ENCODE measurements around the gene OR2F1.

DNA sequence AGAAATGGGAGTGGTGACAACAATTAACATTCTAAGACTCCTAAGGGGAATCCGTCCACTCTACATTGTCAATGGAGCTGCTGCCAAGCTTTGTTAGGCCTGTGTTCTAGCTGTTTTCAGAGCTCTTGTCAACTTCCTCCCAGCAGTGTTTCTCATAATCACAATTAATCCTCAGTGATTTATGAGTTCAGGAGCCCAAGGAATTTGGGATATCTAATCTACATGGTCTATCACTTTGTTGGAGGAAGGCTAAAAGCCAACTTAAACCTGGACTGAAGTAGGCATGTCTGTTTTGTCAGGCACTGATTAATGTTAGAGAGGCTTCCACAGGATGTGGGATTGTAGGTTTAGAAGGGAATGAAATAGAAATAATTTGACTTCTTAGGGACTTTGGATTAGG, 29.8 kb upstream of the OR2F1 start:
- TF ChIP-seq EP300 (IDR thresholded peaks at IDR 0.05) (no peak), RFX5 (IDR thresholded peaks at IDR 0.05) (no peak), POLR2A (IDR thresholded peaks at IDR 0.05; ENCODE audit: low read length) (no peak), RAD21 (conservative IDR thresholded peaks at IDR 0.05 in 1 of 2, IDR thresholded peaks at IDR 0.05 in 1 of 2) (no peak), CEBPB (IDR thresholded peaks at IDR 0.05) (no peak), HDAC2 (IDR thresholded peaks at IDR 0.05) (no peak), SMC3 (IDR thresholded peaks at IDR 0.05) (no peak), POLR2AphosphoS2 (conservative IDR thresholded peaks at IDR 0.05; ENCODE audit: low read length) (no peak), CHD4 (IDR thresholded peaks at IDR 0.05; ENCODE audit: borderline replicate concordance) (no peak)
- TF ChIP-seq, protein P1, sequence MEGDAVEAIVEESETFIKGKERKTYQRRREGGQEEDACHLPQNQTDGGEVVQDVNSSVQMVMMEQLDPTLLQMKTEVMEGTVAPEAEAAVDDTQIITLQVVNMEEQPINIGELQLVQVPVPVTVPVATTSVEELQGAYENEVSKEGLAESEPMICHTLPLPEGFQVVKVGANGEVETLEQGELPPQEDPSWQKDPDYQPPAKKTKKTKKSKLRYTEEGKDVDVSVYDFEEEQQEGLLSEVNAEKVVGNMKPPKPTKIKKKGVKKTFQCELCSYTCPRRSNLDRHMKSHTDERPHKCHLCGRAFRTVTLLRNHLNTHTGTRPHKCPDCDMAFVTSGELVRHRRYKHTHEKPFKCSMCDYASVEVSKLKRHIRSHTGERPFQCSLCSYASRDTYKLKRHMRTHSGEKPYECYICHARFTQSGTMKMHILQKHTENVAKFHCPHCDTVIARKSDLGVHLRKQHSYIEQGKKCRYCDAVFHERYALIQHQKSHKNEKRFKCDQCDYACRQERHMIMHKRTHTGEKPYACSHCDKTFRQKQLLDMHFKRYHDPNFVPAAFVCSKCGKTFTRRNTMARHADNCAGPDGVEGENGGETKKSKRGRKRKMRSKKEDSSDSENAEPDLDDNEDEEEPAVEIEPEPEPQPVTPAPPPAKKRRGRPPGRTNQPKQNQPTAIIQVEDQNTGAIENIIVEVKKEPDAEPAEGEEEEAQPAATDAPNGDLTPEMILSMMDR (IDR thresholded peaks at IDR 0.05) = no peak
- TF ChIP-seq, protein P2, sequence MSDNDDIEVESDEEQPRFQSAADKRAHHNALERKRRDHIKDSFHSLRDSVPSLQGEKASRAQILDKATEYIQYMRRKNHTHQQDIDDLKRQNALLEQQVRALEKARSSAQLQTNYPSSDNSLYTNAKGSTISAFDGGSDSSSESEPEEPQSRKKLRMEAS (IDR thresholded peaks at IDR 0.05) = no peak
- TF ChIP-seq, protein P3, sequence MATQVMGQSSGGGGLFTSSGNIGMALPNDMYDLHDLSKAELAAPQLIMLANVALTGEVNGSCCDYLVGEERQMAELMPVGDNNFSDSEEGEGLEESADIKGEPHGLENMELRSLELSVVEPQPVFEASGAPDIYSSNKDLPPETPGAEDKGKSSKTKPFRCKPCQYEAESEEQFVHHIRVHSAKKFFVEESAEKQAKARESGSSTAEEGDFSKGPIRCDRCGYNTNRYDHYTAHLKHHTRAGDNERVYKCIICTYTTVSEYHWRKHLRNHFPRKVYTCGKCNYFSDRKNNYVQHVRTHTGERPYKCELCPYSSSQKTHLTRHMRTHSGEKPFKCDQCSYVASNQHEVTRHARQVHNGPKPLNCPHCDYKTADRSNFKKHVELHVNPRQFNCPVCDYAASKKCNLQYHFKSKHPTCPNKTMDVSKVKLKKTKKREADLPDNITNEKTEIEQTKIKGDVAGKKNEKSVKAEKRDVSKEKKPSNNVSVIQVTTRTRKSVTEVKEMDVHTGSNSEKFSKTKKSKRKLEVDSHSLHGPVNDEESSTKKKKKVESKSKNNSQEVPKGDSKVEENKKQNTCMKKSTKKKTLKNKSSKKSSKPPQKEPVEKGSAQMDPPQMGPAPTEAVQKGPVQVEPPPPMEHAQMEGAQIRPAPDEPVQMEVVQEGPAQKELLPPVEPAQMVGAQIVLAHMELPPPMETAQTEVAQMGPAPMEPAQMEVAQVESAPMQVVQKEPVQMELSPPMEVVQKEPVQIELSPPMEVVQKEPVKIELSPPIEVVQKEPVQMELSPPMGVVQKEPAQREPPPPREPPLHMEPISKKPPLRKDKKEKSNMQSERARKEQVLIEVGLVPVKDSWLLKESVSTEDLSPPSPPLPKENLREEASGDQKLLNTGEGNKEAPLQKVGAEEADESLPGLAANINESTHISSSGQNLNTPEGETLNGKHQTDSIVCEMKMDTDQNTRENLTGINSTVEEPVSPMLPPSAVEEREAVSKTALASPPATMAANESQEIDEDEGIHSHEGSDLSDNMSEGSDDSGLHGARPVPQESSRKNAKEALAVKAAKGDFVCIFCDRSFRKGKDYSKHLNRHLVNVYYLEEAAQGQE (IDR thresholded peaks at IDR 0.05) = no peak
